NCI-H1417 treated with DMSO at 0.1 percent for 48 hours (cell line): ENCODE data around the gene RASAL1.

ENCODE experiments used
- DNase-seq: peaks from one replicate; lab custom pipeline; 2025; lab: John Stamatoyannopoulos, UW

RASAL1 gene, protein sequence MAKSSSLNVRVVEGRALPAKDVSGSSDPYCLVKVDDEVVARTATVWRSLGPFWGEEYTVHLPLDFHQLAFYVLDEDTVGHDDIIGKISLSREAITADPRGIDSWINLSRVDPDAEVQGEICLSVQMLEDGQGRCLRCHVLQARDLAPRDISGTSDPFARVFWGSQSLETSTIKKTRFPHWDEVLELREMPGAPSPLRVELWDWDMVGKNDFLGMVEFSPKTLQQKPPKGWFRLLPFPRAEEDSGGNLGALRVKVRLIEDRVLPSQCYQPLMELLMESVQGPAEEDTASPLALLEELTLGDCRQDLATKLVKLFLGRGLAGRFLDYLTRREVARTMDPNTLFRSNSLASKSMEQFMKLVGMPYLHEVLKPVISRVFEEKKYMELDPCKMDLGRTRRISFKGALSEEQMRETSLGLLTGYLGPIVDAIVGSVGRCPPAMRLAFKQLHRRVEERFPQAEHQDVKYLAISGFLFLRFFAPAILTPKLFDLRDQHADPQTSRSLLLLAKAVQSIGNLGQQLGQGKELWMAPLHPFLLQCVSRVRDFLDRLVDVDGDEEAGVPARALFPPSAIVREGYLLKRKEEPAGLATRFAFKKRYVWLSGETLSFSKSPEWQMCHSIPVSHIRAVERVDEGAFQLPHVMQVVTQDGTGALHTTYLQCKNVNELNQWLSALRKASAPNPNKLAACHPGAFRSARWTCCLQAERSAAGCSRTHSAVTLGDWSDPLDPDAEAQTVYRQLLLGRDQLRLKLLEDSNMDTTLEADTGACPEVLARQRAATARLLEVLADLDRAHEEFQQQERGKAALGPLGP

DNA sequence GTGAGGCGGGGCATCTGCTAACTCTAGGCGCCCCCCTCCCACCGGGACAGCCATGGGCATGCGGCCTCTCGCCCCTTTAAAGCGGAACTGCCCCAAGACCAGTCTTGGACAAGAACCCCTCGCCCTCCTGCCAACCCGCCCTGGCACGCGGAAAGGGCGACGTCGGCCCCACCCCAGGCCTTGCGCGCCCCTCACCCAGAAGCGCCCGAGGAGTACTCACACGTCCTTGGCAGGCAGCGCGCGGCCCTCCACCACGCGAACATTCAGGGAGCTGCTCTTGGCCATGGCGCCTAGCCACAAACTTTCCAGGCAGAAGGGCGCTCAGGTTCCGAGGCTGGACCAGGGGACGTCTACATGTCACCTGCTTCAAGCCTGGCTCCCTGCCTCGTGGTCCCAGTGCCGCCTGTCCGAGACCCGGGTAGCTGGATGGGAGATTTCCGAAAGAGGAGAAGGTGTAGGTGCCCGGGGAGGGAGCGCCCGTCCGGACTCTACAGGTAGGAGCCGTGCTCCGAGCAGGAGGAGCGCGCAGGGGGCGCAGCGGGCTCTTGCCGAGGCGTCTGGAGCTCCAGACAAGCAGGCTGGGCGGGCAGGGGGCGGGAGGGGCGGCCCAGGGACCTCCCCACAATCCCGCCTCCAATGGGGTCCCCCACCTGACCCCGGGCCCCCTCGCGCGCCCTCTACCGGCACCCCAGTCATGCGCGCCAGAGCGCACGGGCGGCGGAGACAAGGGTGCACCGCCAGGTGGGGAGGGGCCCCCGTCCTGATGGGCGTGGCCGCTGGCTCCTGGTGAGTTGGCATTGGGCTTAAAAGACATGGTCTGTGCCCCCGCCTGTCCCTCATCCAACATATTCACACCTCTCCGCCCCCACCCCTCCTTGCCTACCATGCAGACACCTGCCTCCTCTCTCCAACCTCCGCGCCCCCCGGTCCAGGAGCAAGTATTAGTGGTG is at the start of gene RASAL1:
Gene RASAL1 (minus strand): TSS at position 584 of the 950 bp plus-strand sequence. CDS start 299 bp downstream, at position 285.
- no peak for DNase-seq

DNA sequence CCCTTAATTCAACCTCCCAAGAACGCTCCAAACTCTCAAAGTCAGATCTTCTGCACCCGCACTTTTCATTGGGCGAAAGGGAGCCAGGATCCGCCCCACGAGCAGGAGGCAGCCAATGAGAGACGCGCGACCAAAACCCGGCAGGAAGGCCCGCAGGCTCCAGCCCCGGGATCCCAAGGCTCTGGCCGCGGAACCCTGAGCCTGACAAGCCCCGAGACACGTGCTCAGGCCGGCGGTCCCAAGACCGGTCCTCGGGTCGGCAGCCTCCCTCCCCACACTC is 49.3 kb upstream of the RASAL1 start:
- peak; percentile 10 for DNase-seq

DNA sequence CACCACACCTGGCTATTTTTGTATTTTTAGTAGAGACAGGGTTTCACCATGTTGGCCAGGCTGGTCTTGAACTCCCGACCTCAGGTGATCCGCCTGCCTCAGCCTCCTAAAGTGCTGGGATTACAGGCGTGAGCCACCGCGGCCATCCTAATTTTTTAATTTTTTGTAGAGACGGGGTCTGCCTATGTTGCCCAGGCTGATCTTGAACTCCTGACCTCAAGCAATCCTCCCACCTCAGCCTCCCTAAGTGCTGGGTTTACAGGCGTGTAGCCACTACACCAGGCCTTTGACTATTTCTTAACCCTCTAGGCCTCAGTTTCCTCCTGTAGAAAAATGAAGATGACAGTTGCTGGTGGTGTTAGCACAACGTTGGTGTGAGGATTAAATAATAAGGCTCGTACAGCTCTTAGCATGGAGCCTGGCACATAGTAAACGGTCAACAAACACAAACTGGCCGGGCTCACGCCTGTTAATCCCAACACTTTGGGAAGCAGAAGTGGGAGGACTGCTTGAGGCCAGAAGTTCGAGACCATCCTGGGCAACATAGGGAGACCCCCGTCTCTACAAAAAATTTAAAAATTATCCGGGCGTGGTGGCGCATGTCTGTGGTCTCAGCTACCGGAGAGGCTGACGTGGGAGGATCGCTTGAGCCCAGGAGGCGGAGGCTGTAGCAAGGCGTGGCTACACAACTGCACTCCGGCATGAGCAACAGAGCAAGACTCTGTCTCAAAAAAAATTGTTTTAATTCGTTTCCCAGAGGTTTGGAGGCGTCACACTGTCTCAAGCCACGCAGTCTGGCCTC is 48.7 kb upstream of the RASAL1 start:
- DNase-seq, result no peak

DNA sequence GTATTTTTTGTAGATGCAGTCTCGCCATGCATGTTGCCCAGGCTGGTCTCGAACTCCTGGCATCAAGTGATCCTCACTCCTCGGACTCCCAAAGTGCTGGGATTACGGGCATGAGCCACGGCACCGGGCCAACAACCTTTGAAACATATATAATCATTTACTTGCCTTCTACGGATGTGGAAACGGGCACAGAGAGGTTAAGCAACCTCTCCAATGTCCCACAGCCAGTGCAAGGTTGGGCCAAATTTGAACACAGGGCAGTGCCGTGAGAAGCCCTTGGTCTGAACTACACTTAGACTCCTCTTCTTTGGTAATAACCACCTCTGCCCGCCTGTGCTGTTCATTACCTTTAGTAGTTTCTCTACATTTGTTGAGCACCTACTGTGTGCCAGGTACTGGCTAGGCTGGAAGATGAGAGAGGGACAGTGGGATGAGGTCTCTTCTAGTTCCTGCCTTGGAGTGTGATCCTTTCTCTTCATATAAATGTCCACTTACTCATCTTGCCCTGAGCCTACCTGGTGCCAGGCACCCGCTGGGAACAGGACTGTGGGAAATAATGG is 47.5 kb upstream of the RASAL1 start:
- DNase-seq, result no peak

DNA sequence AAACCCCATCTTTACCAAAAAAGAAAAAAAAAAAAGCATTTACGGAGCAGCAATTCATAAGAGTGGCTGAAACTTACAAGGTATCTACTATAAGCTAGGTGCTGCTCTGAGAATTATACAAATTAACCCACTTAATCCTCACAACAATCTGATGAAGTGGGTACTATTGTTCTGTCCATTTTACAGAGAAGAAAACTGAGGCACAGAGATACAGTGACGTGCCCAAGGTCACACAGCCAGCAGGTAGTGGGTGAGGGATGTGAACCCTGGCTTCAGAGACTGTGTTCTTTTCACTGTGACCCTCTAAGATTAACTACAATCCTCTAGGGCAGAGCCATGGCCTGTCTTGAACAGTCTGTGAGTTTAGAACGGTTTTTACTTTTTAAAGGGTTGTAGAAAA is 46.4 kb upstream of the RASAL1 start:
- no peak for DNase-seq

DNA sequence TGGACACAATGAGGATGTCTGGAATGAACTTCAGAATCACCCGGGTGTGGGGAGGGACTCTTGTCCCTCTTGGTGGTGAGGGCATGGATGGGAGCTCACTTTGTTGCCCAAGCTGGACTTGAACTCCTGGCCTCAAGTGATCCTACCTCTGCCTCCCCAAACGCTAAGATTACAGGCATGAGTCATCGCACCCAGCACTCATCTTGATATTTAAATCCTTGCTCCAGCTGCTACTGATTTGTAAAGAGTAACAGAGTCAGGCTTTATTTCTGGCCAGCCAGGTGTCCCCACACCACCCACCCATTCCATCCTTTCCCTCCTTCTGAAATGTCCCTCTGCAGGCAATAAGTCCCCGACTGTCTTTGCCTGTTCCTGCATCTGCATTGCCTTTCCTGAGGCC is 44.8 kb upstream of the RASAL1 start:
- no peak for DNase-seq

DNA sequence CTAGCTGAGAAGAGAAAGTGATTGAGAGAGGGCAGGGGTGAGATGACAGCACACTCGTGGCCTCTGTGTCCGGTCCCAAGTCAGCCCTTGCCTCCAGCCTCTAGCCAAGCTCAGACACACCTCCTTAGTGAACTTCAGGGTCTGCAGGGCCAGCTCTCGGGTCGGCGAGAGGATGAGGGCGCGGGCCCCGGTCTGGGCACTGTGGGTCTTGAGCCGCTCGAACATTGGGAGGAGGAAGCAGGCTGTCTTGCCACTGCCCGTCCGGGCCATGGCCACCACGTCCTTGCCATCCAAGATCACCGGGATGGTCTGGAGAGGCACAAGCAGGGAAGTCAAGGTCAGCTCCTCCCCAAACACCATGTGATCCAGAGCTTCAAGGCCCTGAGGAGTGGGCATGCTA is 43.5 kb upstream of the RASAL1 start:
- no peak for DNase-seq

DNA sequence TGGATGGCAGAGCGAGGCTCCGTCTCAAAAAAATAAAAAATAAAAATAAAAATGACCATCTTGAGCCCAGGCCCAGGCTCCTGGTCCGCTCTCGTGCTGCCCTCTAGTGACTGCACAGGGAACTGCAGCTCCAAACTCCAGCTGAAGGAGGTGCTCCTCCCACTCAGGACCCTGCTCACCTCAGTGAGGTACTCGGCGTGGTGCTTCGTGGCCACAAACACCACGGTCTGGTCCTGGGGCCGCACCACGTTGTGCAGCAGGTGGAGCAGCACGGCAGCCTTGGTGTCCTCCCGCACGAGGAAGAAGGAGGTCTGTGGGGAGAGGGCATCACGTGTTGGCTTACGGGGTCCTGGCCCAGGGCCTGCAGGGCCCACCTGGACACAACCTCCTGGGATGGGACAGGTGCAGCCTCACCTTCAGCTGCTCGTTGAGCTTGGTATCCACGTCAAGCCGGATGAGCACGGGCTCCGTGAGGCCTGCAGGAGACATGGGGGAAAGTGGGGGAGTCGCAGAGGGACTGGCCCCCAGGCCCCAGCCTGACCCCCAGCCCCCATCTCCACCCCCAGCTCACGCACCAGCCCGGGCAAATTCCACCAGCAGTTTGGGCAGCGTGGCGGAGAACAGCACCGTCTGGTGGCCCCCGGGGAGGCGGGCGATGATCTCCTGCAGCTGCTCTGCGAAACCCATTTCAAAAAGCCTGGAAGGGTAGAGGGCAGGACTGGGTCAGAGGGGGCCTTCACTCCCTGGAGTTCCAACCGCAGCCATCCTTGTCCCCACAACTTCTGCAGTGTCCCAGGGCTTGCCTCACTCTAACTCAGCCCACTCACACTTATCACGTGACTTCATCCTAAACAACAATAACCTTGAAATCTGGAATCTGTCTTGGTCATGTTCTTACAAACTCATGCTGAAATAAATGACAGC is 39.2 kb upstream of the RASAL1 start:
- no peak for DNase-seq

DNA sequence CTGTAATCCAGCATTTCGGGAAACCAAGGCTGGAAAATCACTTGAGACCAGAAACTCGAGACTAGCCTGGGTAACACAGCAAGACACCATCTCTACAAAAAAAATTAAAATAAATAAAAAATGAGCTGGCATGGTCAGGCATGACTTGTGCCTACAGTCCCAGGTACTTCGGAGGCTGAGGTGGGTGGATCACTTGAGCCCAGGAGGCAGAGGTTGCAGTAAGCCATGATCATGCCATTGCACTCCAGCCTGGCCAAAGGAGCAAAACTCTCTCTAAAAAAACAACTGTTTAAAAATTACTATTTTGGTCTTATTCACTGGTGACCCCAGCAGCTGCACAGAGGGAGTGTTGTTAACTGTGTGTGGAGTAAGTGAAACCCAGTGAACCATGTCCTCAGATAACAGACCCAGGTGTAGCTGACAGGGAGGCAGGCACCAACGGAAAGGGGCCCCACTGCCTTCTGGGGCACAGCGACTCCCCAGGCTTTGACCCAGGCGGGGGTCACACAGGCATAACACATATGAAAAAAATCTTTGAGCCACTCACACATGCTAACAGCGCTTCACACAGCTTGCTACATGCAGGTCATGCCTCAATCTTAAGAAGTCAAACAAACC is 37.6 kb upstream of the RASAL1 start:
- DNase-seq, result no peak

DNA sequence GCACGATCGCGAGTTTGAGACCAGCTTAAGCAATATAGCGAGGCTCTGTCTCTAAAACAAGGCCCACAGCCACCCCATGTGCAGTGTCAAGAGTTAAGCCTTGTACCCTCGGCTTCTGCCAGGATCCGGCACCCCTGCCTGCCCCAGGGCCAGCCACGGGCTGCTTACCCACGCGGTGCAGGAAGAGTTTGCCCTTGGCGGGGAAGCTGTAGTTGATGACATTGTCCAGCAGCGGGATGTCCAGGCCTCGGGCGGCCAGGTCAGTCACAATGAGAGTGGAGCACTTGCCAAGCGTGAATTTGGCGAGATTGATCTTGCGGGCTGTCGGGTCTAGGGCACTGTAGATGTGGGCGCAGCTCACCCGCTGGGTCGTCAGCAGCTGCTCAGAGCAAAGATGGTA is 36.6 kb upstream of the RASAL1 start:
- no peak for DNase-seq

DNA sequence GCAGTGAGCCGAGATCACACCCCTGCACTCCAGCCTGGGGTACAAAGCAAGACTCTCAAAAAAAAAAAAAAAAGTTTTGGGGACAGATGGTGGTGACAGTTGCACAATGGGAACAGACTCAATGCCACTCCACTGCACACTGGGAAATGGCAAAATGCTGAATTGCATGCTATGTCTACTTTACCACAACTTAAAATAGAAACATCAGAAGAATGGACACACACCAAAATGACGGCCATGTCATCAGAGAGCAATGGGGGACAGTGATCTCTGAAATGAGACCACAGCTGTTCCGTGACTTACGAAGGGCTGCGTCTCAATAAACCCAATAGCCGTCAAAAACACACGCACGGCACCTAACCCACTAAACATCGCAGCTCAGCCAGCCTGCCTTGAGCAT is 36.0 kb upstream of the RASAL1 start:
- no peak for DNase-seq

DNA sequence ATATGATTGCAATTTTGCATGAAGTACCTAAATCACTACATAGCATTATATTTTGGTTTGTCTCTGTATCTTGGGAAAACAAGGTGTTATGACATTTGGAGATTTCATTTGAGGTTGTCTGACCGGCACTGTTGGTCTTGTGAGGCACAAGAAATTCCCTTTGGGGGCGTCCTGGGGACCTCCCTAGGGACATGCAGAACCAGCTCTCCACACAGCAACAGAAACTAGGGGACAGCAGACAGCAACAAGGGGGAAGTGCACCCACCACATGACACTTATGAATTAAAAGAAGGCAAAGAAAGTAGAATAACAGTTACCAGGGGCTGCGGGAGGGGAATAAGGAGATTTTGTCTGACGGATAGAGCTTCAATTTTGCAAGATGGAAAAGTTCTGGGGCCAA is 35.4 kb upstream of the RASAL1 start:
- no peak for DNase-seq

DNA sequence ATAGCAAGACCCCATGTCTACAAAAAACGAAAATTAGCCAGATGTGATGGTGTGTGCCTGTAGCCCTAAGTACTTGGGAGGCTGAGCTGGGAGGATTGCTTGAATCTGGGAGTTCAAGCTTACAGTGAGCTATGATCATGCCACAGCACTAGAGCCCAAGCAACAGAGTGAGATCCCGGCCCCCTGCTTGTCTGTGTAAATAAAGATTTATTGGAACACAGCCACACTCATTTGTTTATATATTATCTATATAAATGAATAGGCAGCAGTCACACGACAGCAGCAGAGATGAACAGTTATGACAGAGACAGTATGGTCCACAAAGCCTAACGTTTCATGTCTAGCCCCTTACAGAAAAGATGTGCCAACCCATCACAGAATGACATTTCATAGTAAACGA is 34.9 kb upstream of the RASAL1 start:
- no peak for DNase-seq

DNA sequence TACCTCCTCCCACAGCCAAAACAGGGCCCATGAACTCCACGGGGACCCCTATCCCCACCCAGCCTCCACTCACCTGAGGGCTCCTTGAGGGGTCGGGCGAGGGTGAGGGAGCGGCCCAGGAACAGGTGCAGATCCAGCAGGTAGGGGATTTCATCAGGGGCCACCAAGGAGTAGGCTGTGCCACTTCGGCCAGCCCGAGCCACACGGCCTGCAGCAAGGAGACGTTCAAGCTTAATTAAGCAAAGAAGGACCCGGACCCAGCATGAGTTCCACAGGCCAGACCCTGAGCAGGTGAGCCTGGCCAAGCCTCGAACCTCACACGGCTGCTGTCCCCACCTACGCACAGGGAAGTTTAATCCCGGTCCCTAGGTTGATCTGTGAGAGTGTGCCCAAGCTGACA is 34.1 kb upstream of the RASAL1 start:
- no peak for DNase-seq

DNA sequence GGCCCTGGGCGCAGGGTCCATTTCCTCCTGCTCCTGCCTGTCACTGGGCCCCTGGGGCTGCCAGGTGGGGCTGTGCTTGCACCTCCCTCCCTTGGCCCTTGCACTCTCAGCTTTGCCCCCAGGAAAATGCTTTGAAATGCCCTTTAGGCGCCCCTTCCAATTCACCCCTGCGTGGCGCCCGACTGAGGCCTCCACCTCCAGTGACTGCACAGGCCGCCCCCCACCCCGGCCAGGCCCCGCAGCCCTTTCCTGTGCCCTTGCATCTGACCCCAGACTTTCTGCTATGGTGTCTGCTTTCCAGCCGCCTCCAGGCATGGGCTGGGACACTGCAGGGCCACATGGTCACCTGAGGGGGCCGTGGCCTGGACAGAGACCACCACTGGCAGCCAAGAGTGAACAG is 32.3 kb upstream of the RASAL1 start:
- DNase-seq, result no peak

DNA sequence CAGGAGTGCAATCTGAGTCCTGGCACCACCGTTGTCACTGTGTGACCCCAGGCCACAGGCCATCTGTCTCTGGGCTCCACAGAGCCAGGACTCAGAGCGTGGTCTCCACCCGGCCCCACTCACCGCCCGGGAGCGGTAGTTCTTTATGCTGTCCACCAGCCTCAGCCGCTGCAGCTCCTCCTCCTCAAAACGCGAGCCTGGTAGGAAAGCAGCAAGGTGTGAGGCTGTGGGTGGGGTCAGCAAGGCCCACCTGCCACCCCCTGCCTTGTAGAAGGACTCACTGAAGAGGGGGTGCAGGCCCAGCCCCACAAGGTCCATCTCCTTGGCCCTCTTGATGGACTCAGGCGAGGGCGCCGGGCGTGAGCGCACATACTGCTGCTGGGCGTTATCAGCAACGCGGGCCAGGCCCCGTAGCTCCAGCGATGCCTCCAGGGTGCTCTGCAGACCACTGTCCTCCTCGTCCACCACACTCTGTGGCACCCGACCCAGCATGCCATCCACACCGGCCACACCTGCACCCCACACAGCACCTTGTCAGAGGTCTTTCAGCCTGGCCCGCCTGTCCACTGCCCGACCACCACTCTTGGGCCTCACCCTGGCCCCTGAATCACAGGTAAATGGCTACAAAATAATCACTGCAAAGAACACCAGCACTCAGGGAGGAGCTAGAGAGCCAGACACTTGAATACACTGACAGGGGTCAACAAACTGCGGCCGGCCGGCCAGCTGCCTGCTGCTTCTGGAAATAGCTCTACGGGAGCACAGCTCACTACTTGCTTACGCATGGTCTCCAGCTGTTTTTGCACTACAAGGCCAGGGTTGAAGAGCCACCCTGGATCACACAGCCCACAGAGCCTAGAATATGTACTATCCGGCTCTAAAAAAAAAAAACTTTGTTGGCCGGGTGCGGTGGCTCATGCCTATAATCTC is 30.2 kb upstream of the RASAL1 start:
- no peak for DNase-seq

DNA sequence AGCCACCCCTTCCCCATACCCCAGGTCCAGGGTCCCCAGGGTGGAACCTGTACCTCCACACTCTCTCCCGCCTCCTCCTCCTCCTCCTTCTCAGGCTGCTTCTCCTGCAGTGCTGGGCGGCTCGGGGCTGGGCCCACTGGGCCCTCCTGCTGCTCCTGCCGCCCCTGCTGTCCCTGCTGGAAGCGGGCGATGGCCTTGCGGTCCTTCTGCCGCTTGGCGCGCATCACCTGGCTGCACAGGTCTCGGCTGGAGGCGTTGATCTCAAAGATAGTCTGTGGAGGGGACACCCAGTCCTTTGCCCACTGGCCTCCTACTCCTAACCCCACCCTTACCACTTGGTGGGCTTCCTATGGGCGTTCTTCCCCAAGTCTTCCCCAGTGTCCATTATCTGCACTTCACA is 28.5 kb upstream of the RASAL1 start:
- no peak for DNase-seq

DNA sequence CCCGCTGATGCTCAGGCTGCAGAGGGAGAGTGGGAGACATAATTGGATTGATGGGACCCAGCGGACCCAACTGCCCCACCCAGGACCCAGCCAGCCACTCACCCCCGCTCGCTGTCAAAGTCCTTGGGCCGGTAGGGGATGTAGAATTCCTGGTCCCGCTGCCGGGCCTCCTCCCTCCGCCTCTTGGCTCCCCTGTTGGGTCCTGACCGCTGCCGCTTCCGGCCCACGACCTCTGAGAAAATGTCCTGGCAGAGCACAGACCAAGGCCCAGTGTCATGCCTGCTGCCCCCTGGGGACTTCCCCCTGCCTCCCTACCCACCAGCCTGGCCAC is 27.4 kb upstream of the RASAL1 start:
- no peak for DNase-seq
